Measurements from ENCODE around the gene PLEKHG2. TPM values are rescaled to one million over a fixed set of nuclear protein-coding genes. Genes with fewer than 3 reads are reported as not detected.
"Not testable (repeated sequence)": the region's sequence is repeated elsewhere in the genome, so short reads cannot be mapped to it uniquely, and the experiment has no call there.

PLEKHG2 gene
- total and polyA plus RNA-seq, 11 donors: 8.9 to 38.5 (median 13.3) TPM

GRCh38 chr19:39372941-39373340 is 39.5 kb upstream of the PLEKHG2 start:
- ATAC-seq: peak; percentile 22 to 55 (median 44)

GRCh38 chr19:39375929-39376328 is 36.5 kb upstream of the PLEKHG2 start:
- no peaks in the 10 kb centered on the region for H3K9me3 ChIP-seq
- H3K4me3 ChIP-seq: no peak overlapping the region
- ATAC-seq (no peak), DNase-seq (no peak)
- TF ChIP-seq POLR2A (IDR thresholded peaks at IDR 0.05) (no peak), CTCF (IDR thresholded peaks at IDR 0.05) (no peak)
- peaks cover 0 to 89% (median 70%) of the 10 kb centered on the region in 9 donors for H3K36me3 ChIP-seq
- no peaks in the 10 kb centered on the region for H3K27me3 ChIP-seq
- H3K4me1 ChIP-seq: peaks cover 6 to 27% (median 21%) of the 10 kb centered on the region in 12 donors
- intact Hi-C loops (cut with DNase I): no loop called here
- H3K27ac ChIP-seq: no peak overlapping the region

More at GRCh38 chr19:39372941-39373340, 39.5 kb upstream of the PLEKHG2 start:
- intact Hi-C loops (cut with DNase I): no loop called here
- peak overlapping the region; percentile 74 to 97 (median 88) for H3K27ac ChIP-seq
- peaks cover 6 to 27% (median 21%) of the 10 kb centered on the region in 12 donors for H3K4me1 ChIP-seq
- H3K27me3 ChIP-seq: no peaks in the 10 kb centered on the region
- peaks cover 2 to 89% (median 70%) of the 10 kb centered on the region in 9 donors for H3K36me3 ChIP-seq
- H3K9me3 ChIP-seq: no peaks in the 10 kb centered on the region
- peak in 1 of 5 donors; percentile 46 for DNase-seq
- peak overlapping the region in 2 of 12 donors; percentile 2 to 15 for H3K4me3 ChIP-seq
- TF ChIP-seq POLR2A (IDR thresholded peaks at IDR 0.05): no peak
- 27 to 52% (median 42%) methylated on average over 2 of the region's 2 CpGs for WGBS, 4 donors

- intact Hi-C loops (cut with DNase I): no loop called here
- ATAC-seq: no peak
- TF ChIP-seq POLR2A (IDR thresholded peaks at IDR 0.05) (no peak), CTCF (IDR thresholded peaks at IDR 0.05) (no peak)
- WGBS, 4 donors: 71 to 87% (median 81%) methylated on average over 10 to 18 of the region's 18 CpGs
- Histone ChIP-seq H3K27me3 (no peaks in the 10 kb centered on the region), H3K27ac (no peak overlapping the region), H3K4me1 (peaks cover 6 to 16% (median 10%) of the 10 kb centered on the region in 12 donors), H3K9me3 (no peaks in the 10 kb centered on the region), H3K4me3 (no peak overlapping the region), H3K36me3 (peaks cover 0 to 97% (median 79%) of the 10 kb centered on the region in 9 donors)
- no peak for DNase-seq
Measured at GRCh38 chr19:39377373-39378362, 34.8 kb upstream of the PLEKHG2 start.

GRCh38 chr19:39379366-39379765 is 33.1 kb upstream of the PLEKHG2 start:
- ATAC-seq; intact Hi-C loops (cut with DNase I); DNase-seq; H3K4me1 ChIP-seq; H3K4me3 ChIP-seq; H3K9me3 ChIP-seq; H3K27me3 ChIP-seq; H3K27ac ChIP-seq: not testable (repeated sequence)
- peaks cover 0 to 100% (median 91%) of the 10 kb centered on the region in 9 donors for H3K36me3 ChIP-seq
- 97 to 100% (median 99%) methylated on average over 4 of the region's 4 CpGs for WGBS, 4 donors

GRCh38 chr19:39379865-39380396 is 32.5 kb upstream of the PLEKHG2 start:
- no peaks in the 10 kb centered on the region for H3K9me3 ChIP-seq
- H3K36me3 ChIP-seq: peaks cover 0 to 100% (median 95%) of the 10 kb centered on the region in 9 donors
- intact Hi-C loops (cut with DNase I): loop anchor here in 1 of 10 donors (5.0 kb wide), 1 partner anchor 33 kb away; no protein-coding TSS in a partner anchor
- no peak for DNase-seq
- no peaks in the 10 kb centered on the region for H3K27me3 ChIP-seq
- TF ChIP-seq POLR2A (IDR thresholded peaks at IDR 0.05) (no peak), CTCF (IDR thresholded peaks at IDR 0.05) (no peak)
- no peak overlapping the region for H3K4me3 ChIP-seq
- 94 to 97% (median 97%) methylated on average over 14 of the region's 14 CpGs for WGBS, 4 donors
- no peak for ATAC-seq
- no peaks in the 10 kb centered on the region for H3K4me1 ChIP-seq
- peak overlapping the region in 1 of 12 donors; percentile 6 for H3K27ac ChIP-seq
